HG02840 (cell line): ENCODE results near the gene C19orf73.

ENCODE experiments used
- ATAC-seq: cut with Tn5 transposase; IDR thresholded peaks from one replicate; pipeline ENCODE4 v1.9.1; 2021; ENCODE audit warnings: mild to moderate bottlenecking, moderate library complexity, moderate number of reproducible peaks; ENCODE audit not compliant: unreplicated experiment, low FRiP score

Gene C19orf73

GRCh38 chr19:49118565-49119410 is at the start of gene C19orf73:
Gene C19orf73 (minus strand): TSS chr19:49119143. CDS start chr19:49119022, 121 bp downstream.
- ATAC-seq: peak; percentile 77

DNA sequence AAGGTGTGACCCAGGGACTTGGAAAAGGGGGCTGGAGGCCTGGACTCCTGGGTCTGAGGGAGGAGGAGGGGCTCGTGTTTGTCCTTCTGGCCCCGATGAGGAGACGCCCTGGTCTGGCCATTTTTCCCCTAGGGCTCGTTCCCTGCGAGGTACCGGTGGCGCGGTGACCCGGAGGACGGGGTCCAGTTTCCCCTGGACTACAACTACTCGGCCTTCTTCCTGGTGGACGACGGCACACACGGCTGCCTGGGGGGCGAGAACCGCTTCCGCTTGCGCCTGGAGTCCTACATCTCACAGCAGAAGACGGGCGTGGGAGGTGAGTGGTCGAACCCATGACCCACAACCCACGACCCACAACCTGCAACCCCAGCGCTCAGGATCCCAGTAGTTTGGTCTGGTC is 49.5 kb upstream of the C19orf73 start:
- ATAC-seq: no peak

- no peak for ATAC-seq
Measured at GRCh38 chr19:49167857-49168409, 49.0 kb upstream of the C19orf73 start.

- ATAC-seq: no peak
Measured at GRCh38 chr19:49165865-49166301, 46.9 kb upstream of the C19orf73 start.

DNA sequence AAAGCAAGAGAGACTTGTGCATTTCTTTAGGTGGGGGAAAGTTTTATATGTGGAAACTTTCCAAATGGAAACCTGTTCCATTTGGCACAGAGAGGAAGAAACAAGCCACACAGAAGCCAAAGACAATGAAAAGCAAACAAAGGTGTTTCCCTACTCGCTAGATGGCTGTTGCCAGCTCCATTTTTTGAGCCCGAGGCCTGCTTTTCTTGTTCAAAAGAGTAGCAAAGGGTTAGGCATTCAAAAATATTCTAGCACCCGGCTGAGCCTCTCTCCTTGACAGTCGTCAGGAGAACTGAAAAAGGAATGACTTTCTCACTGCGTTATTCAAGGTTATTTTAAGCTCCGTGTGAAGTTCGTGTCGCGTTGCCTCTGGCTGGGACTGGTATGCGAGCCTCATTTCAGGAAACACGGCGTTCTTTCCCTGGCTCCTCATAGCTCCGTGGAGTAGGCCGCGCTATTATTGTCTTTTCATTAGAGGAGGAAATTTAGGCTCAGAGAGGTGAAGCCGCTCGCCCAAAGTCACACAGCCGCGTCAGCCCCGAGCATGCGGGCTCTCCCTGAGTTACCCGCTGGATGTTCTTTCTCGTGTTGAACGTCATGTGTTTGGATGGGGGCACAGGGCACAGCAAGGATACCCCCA is 46.3 kb upstream of the C19orf73 start:
- ATAC-seq: no peak

DNA sequence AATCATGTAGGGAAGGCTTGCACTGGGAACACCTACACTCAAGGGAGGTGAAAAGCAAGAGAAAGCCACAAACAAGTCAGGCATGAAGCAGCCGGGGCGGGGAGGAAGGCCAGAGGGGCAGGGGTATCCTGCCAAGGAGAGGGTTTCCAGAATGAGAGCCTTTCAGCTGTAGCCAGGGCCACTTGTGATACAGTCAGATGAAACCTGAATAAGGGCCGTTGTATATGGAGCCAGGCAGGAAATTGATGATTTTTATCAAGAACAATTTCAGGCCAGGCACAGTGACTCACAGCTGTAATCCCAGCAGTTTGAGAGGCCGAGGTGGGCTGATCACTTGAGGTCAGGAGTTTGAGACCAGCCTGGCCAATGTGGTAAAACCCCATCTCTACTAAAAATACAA is 43.0 kb upstream of the C19orf73 start:
- no peak for ATAC-seq

- no peak for ATAC-seq
Measured at GRCh38 chr19:49160450-49161189, 41.7 kb upstream of the C19orf73 start.

GRCh38 chr19:49157445-49158224 is 38.7 kb upstream of the C19orf73 start, which contains the start of gene TRPM4:
Gene TRPM4 (plus strand): TSS chr19:49157792. CDS start chr19:49157867, 75 bp downstream.
- ATAC-seq: no peak

GRCh38 chr19:49155820-49156346 is 36.9 kb upstream of the C19orf73 start:
- no peak for ATAC-seq

- ATAC-seq: no peak
Measured at GRCh38 chr19:49155005-49155819, 36.3 kb upstream of the C19orf73 start, which contains the start of gene HRC. Gene HRC (minus strand): TSS chr19:49155396. CDS start chr19:49155237, 159 bp downstream.

DNA sequence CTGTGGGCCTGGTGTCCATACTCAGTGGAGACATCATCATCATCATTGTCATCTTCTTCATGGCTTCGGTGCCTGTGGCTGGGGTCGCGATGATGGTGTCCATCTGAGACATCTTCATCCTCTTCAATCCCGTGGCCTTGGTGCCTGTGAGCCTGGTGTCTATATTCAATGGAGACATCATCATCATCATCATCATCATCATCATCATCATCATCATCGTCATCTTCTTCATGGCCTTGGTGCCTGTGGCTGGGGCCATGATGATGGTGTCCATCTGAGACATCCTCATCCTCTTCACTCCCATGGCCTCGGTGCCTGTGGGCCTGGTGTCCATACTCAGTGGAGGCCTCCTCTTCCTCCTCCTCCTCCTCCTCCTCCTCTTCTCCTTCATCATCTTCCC is 35.3 kb upstream of the C19orf73 start:
- ATAC-seq: no peak

DNA sequence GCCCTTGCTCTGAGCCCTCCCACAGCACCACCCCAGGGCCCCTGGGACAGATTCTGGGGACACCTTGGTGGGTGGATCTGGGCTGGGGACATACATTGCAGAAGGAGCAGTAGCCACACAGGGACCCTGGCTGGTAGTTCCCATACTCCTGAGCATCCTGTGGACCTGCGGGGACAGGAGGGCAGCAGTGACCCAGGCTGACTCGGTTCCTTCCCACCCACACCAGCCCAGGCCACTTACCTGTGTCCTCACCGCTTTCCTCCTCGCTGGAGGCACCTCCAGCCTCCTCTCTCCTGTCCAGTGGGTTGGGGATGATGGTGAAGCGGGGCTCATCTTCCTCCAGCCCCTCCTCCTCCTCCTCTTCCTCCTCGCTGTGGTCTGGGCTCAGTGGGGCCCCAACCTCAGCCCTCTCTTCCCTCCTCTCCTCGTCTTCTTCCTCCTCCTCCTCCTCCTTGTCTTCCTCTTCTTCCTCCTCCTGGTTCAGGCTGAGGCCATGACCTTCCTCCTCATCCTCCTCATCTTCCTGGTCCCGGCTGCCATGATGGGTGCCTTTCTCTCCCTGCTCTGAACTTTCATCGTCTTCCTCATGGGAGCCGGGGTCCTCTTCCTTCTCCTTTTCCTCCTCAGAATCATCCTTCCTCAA is 34.3 kb upstream of the C19orf73 start:
- ATAC-seq: no peak

DNA sequence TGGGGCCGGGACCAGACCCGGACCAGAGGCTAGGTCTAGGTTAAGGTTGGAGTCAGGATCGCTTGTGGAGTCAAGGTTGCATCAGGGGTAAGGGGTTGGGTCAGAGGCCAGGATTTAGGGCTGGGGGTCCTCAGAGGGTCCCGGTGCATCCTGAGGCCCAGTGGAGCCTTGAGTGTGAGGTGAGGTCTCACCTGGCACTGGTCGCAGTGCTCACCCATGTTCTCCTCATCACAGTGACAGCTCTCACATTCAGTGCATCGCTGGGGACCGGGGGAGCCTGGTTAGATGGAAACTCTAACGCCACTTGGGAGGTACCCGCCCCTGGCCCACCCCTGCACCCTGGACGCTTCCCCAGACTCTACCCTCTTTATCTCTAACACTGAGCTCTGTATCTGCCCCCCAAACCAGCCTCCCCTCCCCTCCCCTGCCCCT is 33.2 kb upstream of the C19orf73 start:
- ATAC-seq: no peak

DNA sequence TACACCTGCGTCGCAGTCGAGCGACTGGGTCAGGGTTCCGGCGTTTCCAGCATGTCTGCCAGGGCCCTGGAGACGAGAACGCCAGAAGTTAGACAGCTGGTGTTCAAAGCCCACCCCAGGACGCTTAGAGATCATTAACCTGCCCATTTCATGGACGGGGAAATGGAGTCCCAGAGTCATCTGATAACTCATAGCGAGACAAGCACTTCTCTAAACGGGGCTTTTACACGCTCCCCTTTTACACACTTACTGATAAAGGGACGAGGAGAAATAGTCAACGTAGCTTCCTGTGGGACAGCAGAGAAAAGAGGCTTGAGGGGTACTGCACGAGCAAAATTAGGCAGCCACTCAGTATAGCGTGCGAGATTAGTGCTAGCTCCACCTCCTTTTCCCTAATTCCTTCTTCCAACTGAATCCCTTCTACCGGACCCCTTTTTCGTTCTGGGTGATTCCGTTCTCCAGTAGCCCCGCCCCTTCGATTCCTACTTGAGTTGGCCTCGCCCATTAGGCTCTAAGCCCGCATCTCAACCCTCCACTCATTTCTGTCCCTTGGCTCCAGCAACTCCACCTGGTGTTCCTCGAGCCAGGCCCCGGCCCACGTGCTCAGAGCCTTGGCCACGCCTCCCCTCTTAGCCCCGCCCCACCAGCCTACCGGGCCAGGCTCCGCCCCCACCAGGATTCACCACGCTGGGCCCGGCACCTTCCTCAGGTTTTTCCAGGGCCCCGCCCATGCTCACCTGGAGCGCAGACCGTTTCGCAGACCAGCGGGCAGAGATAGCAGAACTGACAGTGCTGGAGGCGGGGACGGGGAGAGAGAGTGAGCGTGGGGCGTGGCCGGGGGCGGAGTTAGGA is 32.5 kb upstream of the C19orf73 start:
- ATAC-seq: no peak

DNA sequence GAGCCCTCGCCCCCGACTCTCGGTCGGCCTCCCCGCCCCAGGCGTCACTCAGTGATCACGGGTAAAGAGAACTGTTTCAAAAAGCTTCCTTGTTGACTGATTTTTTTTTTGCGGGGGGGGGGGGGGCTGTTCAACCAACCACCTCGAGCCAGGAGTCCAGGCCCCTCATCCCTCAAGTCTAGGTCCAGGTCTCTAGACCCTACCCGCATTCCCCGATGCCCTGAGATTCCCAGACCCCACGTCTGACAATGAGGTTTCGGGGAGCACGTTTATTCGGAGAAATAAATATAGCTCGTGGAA is 32.0 kb upstream of the C19orf73 start:
- ATAC-seq: no peak

DNA sequence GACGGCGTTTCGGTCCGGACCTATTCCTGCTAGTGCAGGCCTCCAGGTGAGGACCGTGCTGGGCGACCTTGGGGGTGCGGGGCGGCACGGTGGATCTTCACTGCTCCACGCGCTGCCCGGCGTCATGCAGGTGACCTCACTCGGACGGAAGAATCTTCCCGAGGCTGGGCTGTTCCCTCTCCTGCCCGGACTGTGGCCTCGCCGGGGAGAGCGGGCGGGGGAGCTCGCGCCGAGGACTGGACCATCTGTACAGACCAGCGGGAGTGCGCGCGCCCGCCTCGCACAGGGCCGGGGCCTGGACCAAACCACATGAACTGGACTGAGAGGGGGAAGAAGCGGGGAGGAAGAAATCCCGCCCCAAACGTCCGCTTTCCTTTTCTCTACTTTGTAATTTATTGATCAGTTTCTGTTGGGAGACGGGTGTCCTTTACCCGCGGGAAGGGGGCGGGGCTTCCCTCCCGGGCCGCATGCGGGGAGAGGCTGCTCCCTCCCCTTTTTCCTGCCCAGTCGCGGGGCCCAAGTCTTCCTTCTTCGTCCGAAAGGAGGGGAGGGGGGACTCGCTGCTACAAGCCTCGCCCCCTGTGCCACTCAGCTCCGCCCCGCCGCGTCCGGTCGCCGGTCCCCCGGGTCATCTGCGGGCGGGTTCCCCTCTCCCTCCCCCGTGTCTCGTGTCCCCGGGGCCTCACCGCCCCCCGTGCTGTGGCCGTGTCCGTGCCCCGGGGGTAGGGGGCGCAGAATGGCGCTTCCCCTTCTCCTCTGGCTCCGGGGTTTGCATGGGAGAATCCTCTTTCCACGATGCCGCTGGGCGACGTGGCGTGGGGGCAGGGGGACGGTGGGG is 31.4 kb upstream of the C19orf73 start:
- ATAC-seq: no peak

DNA sequence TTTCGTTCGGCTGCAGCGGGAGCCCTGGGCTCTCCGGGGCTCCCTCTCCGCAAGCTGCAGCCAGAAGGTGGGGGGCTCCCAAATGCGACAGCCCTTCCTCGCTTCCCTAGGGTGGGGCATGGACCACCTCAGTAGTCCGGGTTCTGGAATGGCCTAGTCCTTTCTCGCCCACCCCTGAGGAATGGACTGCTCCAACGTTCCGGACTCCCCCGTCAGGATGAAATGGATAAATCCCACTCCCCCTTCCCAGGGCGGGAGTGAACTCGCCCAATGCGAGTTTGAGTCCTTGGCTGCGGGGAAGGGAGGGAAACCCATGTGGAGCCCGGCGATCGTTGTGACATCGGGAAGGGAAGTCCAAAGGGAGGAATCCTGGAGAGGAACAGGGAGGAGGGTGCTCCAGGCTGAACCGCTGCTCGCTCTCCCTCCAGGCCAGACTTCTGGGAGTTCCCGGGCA is 30.7 kb upstream of the C19orf73 start:
- no peak for ATAC-seq
